ENCODE results near the gene C1QTNF5.

DNA sequence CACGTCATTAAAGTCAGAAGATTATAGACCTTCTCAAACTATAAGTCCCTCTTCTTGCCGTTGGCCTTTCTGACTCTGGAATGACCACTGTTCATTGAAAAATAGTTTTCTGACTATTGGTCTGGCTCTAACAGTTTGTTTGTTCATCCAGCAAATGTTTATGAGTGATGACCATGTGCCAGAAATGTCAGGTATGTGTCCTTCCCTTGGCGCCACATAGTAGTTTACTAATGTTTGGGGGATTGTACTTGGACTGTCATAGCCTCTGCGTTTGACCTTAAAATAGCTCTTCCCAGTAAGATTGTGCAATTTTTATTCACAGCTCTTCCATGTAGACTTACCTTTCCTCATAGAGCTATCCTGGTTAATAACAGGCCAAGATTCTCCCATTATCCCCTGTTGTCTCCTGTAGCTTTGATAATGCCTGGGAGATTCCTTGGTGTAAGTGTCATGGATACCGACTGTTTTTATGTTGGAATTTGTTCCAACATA lies 37.4 kb downstream of the C1QTNF5 start:
- no peak for TF ChIP-seq EZH2 (IDR thresholded peaks at IDR 0.05)
- TF ChIP-seq, protein P1, sequence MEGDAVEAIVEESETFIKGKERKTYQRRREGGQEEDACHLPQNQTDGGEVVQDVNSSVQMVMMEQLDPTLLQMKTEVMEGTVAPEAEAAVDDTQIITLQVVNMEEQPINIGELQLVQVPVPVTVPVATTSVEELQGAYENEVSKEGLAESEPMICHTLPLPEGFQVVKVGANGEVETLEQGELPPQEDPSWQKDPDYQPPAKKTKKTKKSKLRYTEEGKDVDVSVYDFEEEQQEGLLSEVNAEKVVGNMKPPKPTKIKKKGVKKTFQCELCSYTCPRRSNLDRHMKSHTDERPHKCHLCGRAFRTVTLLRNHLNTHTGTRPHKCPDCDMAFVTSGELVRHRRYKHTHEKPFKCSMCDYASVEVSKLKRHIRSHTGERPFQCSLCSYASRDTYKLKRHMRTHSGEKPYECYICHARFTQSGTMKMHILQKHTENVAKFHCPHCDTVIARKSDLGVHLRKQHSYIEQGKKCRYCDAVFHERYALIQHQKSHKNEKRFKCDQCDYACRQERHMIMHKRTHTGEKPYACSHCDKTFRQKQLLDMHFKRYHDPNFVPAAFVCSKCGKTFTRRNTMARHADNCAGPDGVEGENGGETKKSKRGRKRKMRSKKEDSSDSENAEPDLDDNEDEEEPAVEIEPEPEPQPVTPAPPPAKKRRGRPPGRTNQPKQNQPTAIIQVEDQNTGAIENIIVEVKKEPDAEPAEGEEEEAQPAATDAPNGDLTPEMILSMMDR (IDR thresholded peaks at IDR 0.05) = no peak
